Measurements from ENCODE around the gene AKAP6. TPM values are rescaled to one million over a fixed set of nuclear protein-coding genes. Genes with fewer than 3 reads are reported as not detected.

The AKAP6 gene
- total and polyA plus RNA-seq, 2 of the 8 experiments (the other 6 are each of a cell fraction or from before 2014, with no cell fraction given): 0.09 to 0.89 TPM

- TF ChIP-seq CHD7 (IDR thresholded peaks at IDR 0.05; ENCODE audit: insufficient replicate concordance, low read length) (no peak), RNF2 (IDR thresholded peaks at IDR 0.05; ENCODE audit: borderline replicate concordance, low read depth, low read length, missing control alignments, poor library complexity, severe bottlenecking) (no peak), HDAC6 (IDR thresholded peaks at IDR 0.05; ENCODE audit: low read depth, low read length) (no peak), SP1 (IDR thresholded peaks at IDR 0.05; ENCODE audit: low read depth, low read length) (no peak)
- TF ChIP-seq, protein P1, sequence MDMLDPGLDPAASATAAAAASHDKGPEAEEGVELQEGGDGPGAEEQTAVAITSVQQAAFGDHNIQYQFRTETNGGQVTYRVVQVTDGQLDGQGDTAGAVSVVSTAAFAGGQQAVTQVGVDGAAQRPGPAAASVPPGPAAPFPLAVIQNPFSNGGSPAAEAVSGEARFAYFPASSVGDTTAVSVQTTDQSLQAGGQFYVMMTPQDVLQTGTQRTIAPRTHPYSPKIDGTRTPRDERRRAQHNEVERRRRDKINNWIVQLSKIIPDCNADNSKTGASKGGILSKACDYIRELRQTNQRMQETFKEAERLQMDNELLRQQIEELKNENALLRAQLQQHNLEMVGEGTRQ (IDR thresholded peaks at IDR 0.05; ENCODE audit: low read length): no peak
Measured at GRCh38 chr14:32824195-32824594, 495.1 kb downstream of the AKAP6 start (continued).
